GM12891 (cell line): ENCODE results near the gene ST8SIA5.

Experiments
- POLR2A ChIP-seq: IDR thresholded peaks from 2 replicates; pipeline ENCODE4 v1.6.1; 2011; ENCODE audit warnings: low read depth, low read length, control low read depth
- POLR2AphosphoS5 ChIP-seq: IDR thresholded peaks from 2 replicates; pipeline ENCODE4 v1.6.1; 2011; ENCODE audit warnings: low read depth, low read length, control low read depth

- TF ChIP-seq POLR2AphosphoS5: no peak
- no peak for TF ChIP-seq POLR2A
Measured at GRCh38 chr18:46679846-46680598, 76.8 kb downstream of the ST8SIA5 start.
